Measurements from ENCODE around the gene PPP3R1.
A peak's percentile ranks its signal among the peaks of the same experiment; 100 is the strongest.

Gene PPP3R1

DNA sequence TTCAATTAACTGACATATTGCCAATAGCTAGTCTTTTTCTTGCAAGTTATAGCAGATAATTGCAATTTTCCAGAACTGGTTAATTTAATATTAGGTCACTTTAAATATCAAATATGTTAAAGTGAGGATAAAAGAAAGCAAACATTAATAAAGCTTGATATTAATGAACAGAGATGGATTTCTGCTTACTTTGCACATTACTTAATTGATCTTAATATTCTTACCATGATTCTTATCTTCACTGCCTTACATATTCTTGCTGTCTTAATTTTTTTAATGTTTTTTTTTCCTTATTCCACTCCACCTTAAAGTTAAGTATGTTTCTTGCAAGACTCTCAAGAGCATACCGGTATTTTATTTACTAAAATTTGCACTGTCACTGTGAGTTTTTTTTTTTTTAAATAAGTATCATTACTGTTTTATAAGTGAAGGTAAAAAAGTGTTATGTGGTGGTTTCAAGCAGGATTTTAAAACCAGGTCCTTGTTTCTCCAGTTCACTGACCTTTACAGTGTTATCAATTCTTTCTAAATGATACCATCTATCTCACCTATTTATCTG lies 33.9 kb downstream of the PPP3R1 start:
- no peak overlapping the region for H3K4me3 Mint-ChIP-seq
- H3K4me1 Mint-ChIP-seq, result peaks cover 40% of the 10 kb centered on the region
- H3K36me3 Mint-ChIP-seq (ENCODE audit: low read depth), result peaks cover 50% of the 10 kb centered on the region
- H3K27me3 Mint-ChIP-seq (ENCODE audit: low read depth), result no peaks in the 10 kb centered on the region
- peaks cover 7% of the 10 kb centered on the region for H3K9me3 Mint-ChIP-seq
- TF ChIP-seq, protein P1, sequence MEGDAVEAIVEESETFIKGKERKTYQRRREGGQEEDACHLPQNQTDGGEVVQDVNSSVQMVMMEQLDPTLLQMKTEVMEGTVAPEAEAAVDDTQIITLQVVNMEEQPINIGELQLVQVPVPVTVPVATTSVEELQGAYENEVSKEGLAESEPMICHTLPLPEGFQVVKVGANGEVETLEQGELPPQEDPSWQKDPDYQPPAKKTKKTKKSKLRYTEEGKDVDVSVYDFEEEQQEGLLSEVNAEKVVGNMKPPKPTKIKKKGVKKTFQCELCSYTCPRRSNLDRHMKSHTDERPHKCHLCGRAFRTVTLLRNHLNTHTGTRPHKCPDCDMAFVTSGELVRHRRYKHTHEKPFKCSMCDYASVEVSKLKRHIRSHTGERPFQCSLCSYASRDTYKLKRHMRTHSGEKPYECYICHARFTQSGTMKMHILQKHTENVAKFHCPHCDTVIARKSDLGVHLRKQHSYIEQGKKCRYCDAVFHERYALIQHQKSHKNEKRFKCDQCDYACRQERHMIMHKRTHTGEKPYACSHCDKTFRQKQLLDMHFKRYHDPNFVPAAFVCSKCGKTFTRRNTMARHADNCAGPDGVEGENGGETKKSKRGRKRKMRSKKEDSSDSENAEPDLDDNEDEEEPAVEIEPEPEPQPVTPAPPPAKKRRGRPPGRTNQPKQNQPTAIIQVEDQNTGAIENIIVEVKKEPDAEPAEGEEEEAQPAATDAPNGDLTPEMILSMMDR (IDR thresholded peaks at IDR 0.05; ENCODE audit: unreplicated experiment in 3 of 3), result no peak
- H3K27ac Mint-ChIP-seq, result no peak overlapping the region

DNA sequence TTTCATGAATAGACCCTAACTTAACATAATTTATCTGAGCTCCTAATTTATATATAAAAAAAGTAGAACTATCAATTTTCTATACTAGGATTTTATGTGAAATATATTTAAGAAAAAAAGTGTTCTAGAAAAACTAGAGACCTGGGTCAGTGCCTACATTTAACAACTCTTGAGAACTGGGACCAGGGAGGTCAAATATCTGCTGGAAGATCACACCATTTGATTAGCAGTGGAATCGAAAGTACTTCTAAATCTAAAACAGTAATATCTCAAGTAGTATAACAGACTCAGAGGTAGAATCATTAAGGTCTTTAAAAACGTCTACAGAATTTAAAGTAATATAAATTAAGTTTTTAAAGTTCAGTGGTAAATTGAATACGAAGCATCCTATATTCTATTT lies 34.6 kb downstream of the PPP3R1 start:
- peaks cover 40% of the 10 kb centered on the region for H3K4me1 Mint-ChIP-seq
- peaks cover 44% of the 10 kb centered on the region for H3K36me3 Mint-ChIP-seq (ENCODE audit: low read depth)
- H3K27me3 Mint-ChIP-seq (ENCODE audit: low read depth), result no peaks in the 10 kb centered on the region
- peaks cover 7% of the 10 kb centered on the region for H3K9me3 Mint-ChIP-seq
- H3K4me3 Mint-ChIP-seq, result no peak overlapping the region
- no peak overlapping the region for H3K27ac Mint-ChIP-seq
- TF ChIP-seq, protein P1 (IDR thresholded peaks at IDR 0.05; ENCODE audit: unreplicated experiment in 3 of 3), result no peak

DNA sequence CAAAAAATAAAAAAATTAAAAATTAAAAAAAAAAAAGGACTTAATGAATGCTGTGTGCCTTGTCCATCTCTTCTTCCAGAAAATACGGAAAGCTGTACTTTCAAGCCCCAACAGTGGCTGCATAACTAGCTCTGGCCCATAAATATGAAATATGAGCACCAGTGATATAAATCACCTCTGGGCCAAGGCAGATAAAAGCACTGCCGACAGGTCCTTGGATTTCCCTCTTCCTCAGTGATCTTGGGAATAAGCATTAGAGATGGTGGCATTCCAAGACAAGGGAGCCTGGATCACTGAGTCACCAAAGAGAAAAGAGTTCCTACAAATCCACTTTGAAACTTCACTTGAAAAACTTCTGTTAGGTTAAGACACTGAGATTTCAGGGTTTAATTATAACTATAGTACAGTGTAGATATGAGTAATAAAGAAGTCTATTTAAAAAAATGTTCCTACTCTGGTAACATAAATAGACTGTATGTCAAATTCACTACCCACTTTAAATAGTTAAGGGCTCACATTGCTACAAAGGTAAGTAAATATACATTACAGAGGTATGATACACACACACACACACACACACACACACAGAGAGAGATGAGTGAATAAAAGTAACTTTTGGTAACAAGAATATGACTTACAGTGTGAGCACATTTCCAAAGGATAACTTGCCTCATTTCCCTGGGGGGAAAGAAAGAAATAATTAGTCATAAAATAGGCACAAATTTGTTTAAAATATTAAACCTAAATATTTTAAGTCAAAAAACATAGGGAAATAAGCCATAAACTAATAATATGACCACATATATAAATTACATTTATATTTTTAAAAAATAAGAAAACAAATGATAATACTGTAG lies 35.6 kb downstream of the PPP3R1 start:
- Mint-ChIP-seq H3K4me3 (no peak overlapping the region), H3K4me1 (peaks cover 40% of the 10 kb centered on the region), H3K9me3 (peaks cover 7% of the 10 kb centered on the region)

DNA sequence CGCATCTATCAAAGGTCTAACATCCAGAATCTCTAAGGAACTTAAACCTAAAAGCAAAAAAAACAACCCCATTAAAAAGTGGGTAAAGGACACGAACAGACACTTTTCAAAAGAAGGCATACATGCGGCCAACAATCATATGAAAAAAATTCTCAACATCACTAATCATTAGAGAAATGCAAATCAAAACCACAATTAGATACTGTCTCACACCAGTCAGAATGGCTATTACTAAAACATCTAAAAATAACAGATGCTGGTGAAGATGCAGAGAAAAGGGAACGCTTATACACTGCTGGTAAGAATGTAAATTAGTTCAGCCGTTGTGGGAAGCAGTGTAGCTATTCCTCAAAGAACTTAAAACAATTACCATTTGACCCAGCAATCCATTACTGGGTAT lies 38.0 kb downstream of the PPP3R1 start:
- H3K27me3 Mint-ChIP-seq (ENCODE audit: low read depth), result no peaks in the 10 kb centered on the region
- no peak overlapping the region for H3K27ac Mint-ChIP-seq
- TF ChIP-seq, protein P1 (IDR thresholded peaks at IDR 0.05; ENCODE audit: unreplicated experiment in 3 of 3), result no peak
- H3K9me3 Mint-ChIP-seq, result no peaks in the 10 kb centered on the region
- peaks cover 40% of the 10 kb centered on the region for H3K4me1 Mint-ChIP-seq
- H3K36me3 Mint-ChIP-seq (ENCODE audit: low read depth), result peaks cover 35% of the 10 kb centered on the region
- H3K4me3 Mint-ChIP-seq, result no peak overlapping the region

More for the DNA sequence above, 35.6 kb downstream of the PPP3R1 start:
- Mint-ChIP-seq H3K36me3 (ENCODE audit: low read depth) (peaks cover 40% of the 10 kb centered on the region), H3K27ac (peak overlapping the region in 2 of 3 experiments; percentile 12 to 58), H3K27me3 (ENCODE audit: low read depth) (no peaks in the 10 kb centered on the region)
- TF ChIP-seq, protein P1 (IDR thresholded peaks at IDR 0.05; ENCODE audit: unreplicated experiment in 3 of 3), result no peak

DNA sequence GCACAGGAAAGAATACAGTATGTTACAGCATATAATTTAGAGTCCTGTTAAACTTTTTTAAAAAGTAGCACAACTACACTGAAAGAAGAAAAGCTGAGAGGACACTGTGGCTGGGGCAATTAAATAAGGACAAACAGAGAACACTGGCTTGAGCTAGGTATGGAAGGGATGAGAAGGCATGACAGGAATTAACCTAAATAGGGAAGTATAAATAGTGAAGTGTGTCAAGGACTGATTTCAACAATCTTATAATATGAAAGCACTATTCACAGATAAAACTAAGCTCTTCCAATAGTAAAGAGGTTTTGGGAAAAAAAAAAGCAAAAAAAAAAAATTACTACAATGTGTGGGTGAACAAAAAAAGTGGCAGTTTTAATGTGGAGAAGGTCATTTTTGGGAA lies 45.5 kb downstream of the PPP3R1 start:
- Mint-ChIP-seq H3K27ac (peak overlapping the region; percentile 4 to 10 (median 8)), H3K4me1 (peaks cover 13% of the 10 kb centered on the region), H3K27me3 (ENCODE audit: low read depth) (no peaks in the 10 kb centered on the region), H3K36me3 (ENCODE audit: low read depth) (peaks cover 23% of the 10 kb centered on the region), H3K9me3 (no peaks in the 10 kb centered on the region), H3K4me3 (no peak overlapping the region)
- TF ChIP-seq, protein P1 (IDR thresholded peaks at IDR 0.05; ENCODE audit: unreplicated experiment in 3 of 3), result no peak
